GM21737 (cell line): ENCODE measurements around the gene SLAMF6.
A peak's percentile ranks its signal among the peaks of the same experiment; 100 is the strongest.
"Not testable (repeated sequence)": the region's sequence is repeated elsewhere in the genome, so short reads cannot be mapped to it uniquely, and the experiment has no call there.

Source experiments
- ATAC-seq: cut with Tn5 transposase; IDR thresholded peaks from one replicate; pipeline ENCODE4 v1.9.1; 2021; ENCODE audit warnings: mild to moderate bottlenecking, moderate library complexity; ENCODE audit not compliant: unreplicated experiment

Gene SLAMF6

GRCh38 chr1:160522622-160523345, at the start of gene SLAMF6:
Gene SLAMF6, minus strand, starts transcription at chr1:160523255. Its CDS starts 63 bp downstream, at chr1:160523192.
- ATAC-seq, result peak; percentile 60

- no peak for ATAC-seq
These were observed 47.8 kb upstream of the SLAMF6 start for GRCh38 chr1:160570840-160571239.

GRCh38 chr1:160569806-160570205, 46.8 kb upstream of the SLAMF6 start:
- ATAC-seq, result no peak

GRCh38 chr1:160567858-160568682, 45.0 kb upstream of the SLAMF6 start:
- ATAC-seq, result no peak

- ATAC-seq, result no peak
These were observed 44.3 kb upstream of the SLAMF6 start for GRCh38 chr1:160567341-160567740.

- ATAC-seq, result no peak
These were observed 42.5 kb upstream of the SLAMF6 start for GRCh38 chr1:160565564-160565963.

- not testable (repeated sequence) for ATAC-seq
These were observed 40.2 kb upstream of the SLAMF6 start for GRCh38 chr1:160563230-160563629.

GRCh38 chr1:160562745-160563144, 39.7 kb upstream of the SLAMF6 start:
- not testable (repeated sequence) for ATAC-seq

- no peak for ATAC-seq
These were observed 37.8 kb upstream of the SLAMF6 start for GRCh38 chr1:160560806-160561205.

- ATAC-seq, result no peak
These were observed 37.1 kb upstream of the SLAMF6 start for GRCh38 chr1:160560045-160560705.

- not testable (repeated sequence) for ATAC-seq
These were observed 36.4 kb upstream of the SLAMF6 start for GRCh38 chr1:160559437-160559836.

GRCh38 chr1:160558660-160559380, 35.8 kb upstream of the SLAMF6 start:
- no peak for ATAC-seq

GRCh38 chr1:160553778-160554177, 30.7 kb upstream of the SLAMF6 start:
- ATAC-seq, result no peak

- no peak for ATAC-seq
These were observed 29.4 kb upstream of the SLAMF6 start for GRCh38 chr1:160552425-160552824.

- no peak for ATAC-seq
These were observed 27.5 kb upstream of the SLAMF6 start for GRCh38 chr1:160550572-160551034.

GRCh38 chr1:160549665-160550006, 26.6 kb upstream of the SLAMF6 start:
- ATAC-seq, result no peak

- peak; percentile 50 for ATAC-seq
These were observed 26.1 kb upstream of the SLAMF6 start for GRCh38 chr1:160548960-160549664.

GRCh38 chr1:160548183-160548582, 25.1 kb upstream of the SLAMF6 start:
- no peak for ATAC-seq

GRCh38 chr1:160547422-160547821, 24.4 kb upstream of the SLAMF6 start:
- no peak for ATAC-seq

GRCh38 chr1:160546942-160547341, 23.9 kb upstream of the SLAMF6 start:
- ATAC-seq, result no peak
